HG03025 (cell line): ENCODE measurements around the gene KRTAP16-1.

Source experiments
- ATAC-seq: cut with Tn5 transposase; IDR thresholded peaks from one replicate; pipeline ENCODE4 v1.9.1; 2021; ENCODE audit warnings: mild to moderate bottlenecking, moderate library complexity; ENCODE audit not compliant: unreplicated experiment, low FRiP score

The KRTAP16-1 gene

DNA sequence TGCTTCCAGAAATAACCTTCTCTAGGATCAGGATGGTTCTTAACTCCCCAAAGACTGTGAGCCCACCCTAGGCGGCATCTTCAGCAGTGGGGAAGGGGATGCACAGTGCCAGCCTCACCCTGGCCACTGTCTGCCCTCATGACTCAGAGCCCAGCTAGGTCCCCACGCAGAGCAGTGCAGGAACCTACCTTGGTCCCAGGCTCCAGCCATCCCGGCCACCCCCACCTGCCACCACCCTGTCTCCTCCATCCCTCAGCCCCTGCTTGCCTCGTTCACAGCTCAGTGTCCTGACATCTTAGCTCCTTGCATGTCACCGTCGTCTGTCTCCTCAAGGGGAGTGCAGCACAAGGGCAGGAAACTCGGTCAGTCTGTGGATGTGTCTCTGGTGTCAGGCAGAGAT, 22.5 kb upstream of the KRTAP16-1 start:
- ATAC-seq, result no peak

DNA sequence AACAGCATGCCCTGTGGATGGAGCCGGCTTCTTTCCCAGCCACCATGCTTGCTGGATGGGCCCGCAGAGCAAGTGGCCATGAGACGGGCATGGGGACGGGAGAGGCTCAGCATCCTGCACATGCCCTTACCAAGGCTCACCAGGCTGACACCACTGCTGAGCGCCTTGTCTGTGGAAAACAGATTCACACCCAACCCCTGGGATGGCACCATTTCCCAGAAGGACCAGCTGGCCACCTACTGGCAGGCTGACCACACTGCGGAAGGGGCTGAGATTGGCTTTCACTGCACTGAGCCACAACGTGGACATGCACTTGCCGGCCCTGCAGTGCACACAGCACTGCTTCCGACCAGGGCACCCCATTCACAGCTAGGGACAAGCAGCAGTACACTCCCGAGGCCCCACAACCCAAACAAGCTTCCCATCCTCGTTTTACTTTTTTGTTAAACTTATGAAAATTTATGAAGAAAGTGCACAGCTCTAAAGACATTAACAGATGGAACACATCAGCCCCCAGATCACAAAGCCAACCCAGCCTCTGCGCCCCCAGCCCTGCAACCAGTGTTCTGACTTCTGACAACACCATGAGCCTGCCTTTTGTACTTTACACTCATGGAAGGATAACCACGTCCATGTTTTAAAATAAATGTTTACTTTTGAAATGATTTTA, 20.3 kb upstream of the KRTAP16-1 start:
- ATAC-seq, result no peak

DNA sequence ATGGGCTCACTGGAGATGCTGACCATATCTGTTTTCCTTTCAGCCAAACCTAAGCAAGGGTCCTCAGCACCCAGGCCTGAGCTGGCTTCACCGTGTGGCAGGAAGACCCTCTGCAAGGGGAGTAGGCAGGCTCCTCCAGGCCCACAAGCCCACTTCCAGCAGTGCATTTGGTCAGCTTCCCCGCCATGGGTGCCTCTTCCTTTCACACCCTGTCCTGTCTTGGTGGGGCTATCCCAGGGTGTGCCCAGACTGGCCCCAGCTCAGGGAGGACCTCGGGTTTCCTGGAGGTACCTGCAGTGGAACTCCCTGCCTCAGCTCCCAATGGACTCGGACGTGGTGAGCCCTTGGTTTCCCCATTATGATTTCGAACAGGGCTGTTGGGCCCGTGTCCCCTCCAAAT, 19.1 kb upstream of the KRTAP16-1 start:
- no peak for ATAC-seq

DNA sequence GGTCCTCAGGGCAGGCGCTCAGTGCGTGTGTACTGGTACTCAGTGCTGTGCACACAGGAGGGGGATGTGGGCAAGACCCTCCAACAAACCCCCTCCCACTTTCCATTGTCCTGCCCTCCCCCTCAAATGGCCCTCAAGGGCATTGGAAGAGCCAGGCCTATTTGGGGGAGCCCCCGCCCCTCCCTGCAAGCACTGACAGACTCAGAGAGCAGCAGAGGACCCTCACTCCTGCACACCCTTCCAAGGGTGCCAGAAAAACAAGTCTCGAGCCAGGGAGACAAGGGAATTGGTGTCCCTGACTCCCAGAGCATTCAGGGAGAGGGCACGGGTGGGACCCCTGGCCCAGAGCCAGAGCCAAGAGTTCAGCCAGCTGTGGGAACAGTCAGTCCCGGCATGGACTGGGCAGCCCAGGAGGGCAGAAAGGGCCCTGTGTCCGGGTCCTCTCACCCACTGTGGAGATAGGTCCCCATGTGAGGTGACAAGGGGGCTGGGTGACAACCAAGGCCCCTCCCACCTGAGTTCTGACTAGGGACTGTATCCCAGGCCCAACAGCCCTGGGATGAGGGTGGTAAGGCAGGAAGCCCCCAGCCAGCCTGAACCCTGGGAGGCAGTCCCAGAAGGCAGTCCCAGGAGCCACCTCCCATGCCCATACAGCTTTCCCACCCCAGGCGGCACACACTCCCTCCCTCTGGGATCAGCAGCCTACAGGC, 18.5 kb upstream of the KRTAP16-1 start:
- no peak for ATAC-seq

DNA sequence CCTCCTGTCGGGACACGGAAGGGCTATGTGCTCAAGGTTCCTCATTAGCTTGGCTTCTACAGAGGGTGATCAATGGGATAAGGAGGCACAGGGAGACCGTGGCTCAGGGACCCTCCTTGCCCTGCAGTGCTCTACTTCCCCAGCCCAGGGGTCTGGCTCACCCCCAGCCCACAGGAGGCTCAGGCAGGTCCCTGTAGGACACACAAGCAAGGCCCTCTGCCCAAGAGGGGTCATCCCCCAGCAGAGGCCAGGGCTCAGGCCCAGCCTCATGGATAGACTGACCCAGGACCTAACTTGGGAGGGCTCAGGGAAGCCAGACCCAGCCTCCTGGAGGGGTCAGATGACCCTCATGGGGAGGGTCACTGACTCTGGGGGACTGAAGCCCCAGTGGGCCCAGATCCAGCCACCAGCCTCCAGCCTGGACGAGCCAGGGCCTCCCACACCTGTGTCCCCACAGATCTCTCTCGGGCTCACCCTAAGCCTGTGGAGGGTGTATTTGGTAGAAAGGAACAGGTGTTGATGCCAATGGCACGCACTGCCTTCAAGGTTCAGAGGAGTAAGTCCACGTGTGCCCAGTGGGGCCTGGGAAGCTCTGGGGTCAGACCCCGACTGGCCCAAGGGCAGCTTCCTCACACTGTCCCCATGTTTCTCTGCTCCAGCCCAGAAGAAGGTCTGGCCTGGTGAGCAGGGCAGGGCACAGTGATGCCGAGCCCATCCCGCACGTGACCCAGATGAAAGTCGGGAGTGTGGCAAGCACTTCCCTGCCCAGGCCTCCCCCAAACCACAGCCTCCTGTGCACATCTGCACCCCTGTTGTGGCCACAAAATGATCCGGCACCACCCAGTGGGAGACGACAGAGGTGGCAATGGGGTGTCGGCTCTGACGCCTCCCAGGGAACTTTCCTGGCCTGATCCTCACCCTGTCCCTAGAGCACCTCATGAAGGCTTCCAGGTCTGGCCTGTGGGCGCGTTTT, 17.4 kb upstream of the KRTAP16-1 start:
- ATAC-seq, result no peak

DNA sequence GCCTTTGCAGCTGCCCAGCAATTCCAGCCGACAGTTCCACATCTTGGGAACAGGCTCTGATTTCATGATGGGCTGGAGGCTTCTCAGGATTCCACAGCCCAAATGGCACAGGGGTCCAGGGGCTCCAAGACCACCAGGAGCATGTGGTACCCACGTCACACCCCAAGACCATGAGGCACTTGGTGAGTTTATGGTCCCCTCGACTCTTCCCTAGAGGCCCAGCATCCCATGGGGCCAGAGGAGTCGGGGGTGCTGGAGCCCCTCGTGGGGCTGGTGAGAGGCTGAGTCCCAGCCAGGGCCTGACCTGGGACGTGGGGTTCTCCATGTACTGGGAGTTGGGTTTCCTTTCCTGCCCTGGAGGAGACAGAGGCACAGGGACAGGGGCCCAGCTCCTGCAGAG, 16.5 kb upstream of the KRTAP16-1 start:
- no peak for ATAC-seq

DNA sequence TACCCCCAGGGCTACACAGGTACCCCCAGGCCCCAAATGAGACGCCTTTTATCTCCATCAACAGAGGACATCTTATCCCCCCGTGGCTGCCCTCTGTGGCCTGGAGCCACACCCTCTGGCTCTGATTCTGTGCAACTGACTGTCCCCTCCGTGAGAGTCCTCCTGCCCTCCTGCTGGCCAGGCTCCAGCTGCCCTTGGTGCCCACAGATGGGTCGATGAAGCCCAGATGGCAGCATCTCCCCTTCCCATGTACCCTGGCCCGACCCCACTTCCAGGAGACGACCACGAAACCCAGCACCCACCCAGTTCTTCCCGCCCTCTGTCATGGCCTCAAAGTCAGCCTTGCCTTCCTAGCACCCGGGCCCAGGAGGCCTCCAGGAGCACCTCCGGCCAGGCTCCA, 16.0 kb upstream of the KRTAP16-1 start:
- no peak for ATAC-seq

DNA sequence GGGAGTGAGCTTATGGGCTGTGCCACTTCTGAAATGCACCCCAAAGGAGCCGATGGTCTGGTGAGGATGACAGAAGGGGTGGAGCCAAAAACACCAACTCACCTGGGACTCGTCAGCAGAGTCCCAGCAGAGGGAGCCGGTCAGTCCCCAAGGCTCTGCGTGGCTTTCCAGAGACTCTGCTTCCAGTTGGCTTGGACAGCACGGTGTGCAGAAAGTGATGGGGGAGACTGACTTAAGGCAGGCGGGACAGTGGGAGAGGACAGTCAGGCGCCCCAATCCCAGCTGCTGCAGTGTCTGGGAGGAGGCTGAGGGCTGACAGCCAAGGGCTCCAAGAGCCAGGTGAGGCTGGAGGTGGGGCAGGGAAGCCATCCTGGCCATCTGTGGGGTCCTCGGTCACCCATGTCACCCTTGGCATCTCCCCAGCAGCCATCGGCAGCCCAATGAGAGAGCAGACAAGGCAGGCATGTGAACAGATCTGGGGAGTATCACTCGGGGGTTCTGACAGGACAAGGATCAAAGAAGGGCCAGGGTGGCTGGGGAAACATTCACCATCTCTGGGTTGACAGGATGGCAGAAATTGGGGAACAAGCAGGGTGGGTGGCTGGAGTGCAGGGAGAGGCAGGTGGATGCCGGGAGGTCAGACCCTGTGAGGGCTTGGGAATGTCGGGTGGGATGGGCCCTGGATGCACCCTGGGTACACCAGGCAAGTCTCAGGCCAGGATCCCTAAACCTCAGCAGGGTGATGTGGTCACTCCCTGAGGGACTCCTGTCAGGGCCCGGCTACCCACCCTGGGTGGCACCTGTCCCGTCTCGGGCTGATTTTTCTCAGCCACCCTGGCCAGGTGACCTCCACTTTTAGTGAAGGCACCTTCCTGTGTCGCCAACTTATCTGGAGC, 15.3 kb upstream of the KRTAP16-1 start:
- no peak for ATAC-seq

DNA sequence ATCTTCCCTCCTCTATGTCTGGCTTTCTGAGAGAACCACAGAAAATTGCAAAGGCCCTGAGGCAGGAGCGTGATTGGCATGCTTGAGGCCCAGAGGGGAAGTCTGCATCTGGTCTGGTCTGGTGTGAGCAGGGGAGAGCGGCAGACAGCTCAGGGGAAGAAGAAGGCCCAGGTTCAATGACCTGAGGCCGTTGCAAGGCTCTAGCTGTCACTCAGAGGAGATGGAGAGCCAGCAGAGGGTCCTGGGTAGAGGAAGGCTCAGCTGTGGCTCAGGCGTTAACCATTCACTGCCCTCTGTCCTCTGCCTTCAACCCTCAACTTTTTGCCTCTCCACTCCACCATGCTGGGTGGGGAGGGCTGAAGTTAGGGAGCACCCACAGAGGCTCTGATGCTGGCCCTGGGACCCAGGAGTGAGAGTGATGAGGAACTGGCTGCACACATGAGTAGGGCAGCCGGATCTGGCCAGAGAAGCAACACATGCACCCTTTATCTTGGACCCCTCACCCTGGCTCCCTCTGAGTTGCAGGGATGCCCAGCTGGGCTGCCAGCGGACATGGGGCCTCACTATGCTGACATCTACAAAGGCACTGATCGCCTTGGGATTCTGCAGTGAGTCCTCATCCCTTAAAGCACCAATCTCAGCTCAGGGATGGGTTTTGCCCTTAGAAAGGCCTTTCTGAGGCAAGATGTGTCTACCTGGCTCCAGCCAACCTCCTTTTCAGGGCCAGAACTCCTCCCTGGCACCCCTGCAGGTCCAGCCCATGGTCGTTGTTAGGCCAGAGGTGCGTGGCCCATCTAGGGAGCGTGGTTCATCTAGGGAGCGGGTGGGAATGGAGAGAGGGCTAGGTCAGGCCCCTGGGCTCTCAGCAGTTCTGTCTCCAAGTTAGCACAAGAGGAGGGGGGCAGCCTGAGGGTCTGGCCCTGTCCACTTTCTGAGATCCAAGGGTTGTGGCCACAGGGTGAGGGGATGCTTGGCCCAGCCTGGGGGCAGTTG, 14.1 kb upstream of the KRTAP16-1 start:
- ATAC-seq, result no peak

DNA sequence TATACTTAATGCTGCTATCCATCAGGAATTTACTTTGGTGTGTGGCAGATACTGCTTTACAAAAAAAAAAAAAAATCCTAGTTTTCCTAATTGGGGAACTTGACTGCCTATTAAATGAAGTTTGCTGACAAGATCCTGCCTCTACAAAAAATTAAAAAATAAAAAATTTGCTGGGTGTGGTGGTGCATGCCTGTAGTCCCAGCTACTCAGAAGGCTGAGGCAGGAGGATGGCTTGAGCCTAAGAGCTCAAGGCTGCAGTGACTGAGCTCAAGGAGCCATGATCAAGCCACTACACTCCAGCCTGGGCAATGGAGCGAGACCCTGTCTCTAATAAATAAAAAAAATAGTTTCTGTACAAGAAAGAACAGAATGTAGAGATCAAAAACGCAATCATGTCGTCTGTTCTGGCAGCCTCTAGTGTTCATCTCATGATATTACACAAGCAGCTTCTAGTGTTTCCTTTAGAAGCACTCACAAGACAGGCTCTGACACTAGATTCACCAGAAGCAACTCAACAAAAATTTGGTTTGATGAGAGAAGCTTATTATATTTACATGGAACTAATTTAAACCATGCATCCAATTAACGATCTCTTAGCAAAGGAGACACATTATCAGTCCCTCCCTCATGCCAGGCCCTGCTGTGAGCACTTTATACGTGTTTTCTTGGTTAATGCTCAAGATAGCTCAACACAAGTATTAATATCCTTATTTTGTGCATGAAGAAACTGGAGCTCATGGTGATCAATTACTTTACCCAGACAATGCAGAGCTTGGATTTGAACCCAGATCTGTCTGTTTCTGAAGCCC, 13.2 kb upstream of the KRTAP16-1 start:
- no peak for ATAC-seq

DNA sequence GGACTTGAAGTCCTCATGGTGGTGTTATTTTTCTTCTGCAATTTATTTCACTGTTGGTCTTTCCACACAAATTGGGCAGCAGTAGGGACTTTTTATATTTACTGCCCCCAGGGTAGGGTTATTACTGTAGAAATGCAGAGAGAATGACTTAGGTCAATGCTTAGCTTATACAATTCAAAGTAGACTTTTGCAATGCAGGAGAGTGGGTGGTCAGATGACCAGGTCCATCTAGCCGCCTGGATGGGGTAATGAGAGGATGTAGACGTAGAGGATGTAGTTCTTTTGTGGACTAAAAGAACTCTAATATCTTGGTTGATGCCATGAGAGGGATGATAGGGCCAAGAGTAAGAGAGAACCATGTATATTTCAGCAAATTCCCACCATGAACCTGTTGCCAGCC, 9.1 kb upstream of the KRTAP16-1 start:
- no peak for ATAC-seq

DNA sequence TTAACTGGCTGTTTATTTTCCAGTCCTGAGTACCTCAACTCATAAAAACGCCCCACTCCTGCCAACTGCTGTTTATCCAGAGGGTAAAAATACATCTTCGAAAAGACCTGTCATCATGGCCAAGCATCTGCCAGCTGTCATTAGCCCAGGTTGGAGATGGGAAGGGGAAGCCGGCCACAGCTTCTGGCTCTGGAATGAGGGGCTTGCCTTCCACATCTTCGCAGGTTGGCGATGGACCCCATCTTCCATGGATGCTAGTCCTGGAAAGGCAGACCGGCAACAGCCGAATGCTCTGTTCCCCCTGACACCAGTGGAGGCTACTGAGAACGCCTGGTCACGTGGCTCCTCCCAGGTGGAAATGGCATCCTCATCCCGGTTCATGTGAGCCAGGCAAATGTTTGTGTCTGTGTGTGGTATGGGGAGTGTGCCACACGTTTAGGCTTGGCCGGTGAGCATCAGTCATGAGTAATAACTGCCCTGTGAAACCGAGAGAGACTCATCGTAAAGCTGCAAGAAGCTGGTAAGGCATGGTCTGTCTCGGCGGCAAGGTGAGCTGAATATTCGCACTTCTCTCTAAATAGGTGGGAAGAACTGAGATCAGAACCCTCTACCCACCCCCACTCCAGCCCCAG, 6.8 kb upstream of the KRTAP16-1 start:
- no peak for ATAC-seq

DNA sequence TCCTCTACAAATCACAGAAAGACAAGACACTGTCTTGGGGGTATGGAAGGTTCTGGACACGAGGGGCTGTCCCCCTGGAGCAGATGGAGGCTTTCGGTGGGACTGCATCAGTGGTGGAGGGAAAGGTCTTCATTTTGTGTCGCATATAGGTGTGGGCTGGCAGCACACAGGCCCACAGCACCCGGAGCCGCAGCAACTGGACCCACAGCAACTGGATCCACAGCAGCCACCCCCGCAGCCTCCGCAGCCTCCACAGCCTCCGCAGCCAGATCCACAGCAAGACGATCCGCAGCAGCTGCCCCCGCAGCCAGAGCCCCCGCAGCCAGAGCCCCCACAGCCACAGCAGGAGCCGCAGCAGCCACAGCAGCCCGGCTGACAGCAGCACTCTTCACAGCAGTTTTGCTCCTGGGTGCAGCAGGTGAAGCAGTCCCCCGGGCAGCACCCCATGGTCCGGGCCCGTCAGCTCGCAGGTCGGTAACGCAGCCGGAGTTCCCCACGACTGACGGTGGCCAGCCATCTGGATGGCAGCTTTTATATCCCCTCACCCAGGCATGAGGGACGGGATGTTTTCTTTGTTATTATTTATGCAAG, 6.2 kb upstream of the KRTAP16-1 start, which contains the start of gene KRTAP17-1:
Gene KRTAP17-1, minus strand, starts transcription at position 507 of the 591 bp plus-strand sequence. Its CDS starts 60 bp downstream, at position 447.
- ATAC-seq, result no peak

DNA sequence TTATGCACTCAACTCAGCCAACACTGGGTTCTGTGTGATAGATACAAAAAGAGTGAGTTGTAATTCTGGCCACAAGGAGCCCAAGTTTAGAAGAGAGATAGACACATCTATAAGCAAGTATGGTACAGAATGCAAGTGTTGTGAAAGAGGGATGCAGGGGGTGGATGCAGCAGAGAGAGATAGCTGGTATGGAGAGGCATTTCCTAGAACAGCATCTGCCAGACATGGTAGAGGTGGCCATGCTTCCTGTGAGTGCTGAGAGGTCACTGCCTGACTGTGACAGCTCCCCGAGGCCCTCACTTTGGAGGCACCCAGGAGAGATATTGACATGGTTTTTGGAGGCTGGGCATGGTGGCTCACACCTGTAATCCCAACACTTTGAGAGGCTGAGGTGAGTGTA, 2.0 kb upstream of the KRTAP16-1 start:
- ATAC-seq, result no peak

DNA sequence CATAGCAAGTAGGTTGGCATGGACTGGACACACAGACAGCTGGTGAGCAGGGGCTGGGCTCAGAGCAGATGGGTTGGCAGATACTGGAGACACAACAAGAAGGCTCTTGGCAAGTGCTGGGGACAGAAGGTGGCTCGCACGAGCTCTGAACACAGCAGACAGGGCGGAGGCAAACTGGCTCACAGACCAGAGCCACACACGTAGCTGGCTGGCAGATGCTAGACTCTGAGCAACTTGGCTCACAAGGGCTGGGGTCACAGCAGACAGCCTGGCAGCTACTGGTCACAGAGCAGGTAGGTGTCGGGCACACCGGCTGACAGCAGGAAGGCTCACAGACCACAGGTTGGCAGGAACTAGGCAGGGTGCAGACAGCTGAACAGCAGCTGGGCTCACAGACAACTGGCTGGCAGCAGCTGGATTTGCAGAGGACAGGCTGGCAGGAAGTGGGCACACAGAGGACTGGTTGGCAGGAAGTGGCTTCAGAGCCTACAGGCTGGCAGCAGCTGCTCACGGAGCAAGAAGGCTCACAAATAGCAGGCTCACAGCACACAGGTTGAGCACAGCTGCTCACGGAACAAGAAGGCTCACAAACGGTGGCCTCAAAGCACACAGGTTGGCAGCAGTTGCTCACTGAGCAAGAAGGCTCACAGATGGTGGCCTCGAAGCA, 725 bp downstream of the KRTAP16-1 start:
- ATAC-seq, result no peak

DNA sequence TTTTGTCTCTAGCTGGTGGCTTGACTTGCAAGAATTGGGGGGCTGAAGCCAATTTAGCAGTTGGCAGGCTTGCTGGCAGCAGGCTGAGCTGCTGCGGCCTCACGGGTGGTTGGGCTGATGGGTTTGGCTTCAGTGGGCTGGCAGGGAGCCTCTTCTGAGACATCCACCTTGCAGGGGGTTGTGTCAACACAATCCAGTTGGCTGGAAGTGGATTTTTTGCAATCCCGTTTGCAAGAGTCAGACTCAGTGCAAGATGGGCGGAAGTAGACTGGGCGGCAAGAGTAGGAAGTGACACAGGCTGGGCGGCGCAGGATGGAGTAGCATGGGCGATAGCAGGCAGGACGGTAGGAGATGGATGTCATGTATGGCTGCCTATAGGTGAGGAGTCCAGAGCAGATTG, 1.5 kb downstream of the KRTAP16-1 start:
- ATAC-seq, result no peak

DNA sequence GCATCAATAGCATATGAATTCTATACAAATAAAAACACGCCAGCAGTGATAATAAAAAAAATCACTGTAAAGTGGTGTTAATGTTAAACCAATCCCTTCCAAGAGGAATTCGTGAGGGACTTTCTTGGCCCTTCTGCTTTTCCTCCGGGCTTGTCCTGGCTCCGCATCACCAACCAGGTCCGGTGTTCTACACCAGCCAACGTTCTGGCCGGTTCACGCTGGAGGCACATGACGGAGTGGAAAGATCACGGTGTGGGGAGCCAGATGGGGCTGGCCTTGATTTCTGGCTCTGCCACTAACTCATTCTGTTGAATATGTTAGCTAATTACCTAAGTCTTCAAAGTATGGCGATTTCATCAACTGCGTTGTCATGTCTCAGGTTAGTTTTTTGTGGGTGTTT, 5.0 kb downstream of the KRTAP16-1 start:
- ATAC-seq, result no peak
